GM21528 (cell line): ENCODE data around the gene GPRASP3.

Source experiments
- ATAC-seq: cut with Tn5 transposase; IDR thresholded peaks from one replicate; pipeline ENCODE4 v1.9.1; 2021; ENCODE audit warnings: mild to moderate bottlenecking, moderate library complexity; ENCODE audit not compliant: unreplicated experiment, low FRiP score

The GPRASP3 gene

GRCh38 chrX:102745857-102746584 is 25.5 kb downstream of the GPRASP3 start:
- no peak for ATAC-seq

DNA sequence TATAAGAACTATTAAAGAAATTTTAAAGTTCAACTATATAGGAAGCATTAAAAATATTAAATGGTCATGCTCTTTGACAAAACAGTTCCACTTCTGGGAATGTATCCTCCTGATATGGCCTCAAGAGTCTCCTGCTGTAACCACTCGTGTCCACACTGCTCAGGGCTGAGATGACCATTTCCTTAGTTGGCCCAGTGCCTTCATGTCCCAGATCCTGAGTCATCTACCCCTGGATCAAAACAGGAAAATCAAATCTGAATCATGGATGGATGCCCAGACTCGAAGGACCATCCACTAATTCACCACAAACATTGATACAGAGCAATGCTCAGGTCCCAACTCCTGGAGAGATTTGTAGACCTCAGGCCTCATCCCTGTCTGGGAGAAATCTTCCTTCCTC is 44.7 kb downstream of the GPRASP3 start:
- no peak for ATAC-seq

GRCh38 chrX:102765809-102766208 is 45.3 kb downstream of the GPRASP3 start:
- ATAC-seq = no peak

- no peak for ATAC-seq
These were observed 46.7 kb downstream of the GPRASP3 start for GRCh38 chrX:102767287-102767686.

GRCh38 chrX:102768987-102769761 is 48.6 kb downstream of the GPRASP3 start:
- ATAC-seq = peak; percentile 95
